Subcutaneous adipose tissue (tissue), 4 donors: ENCODE results near the gene SLC4A4. TPM values are rescaled to one million over a fixed set of nuclear protein-coding genes. Genes with fewer than 3 reads are reported as not detected.

Source experiments
- total RNA-seq, 4 donors: library from RNA; depleted of rRNA; stranded (reverse); fragments of >200 nt; gene quantifications; one replicate each; pipeline ENCODE4 v1.1.0, GENCODE V29; 2016
- TF ChIP-seq, protein P1 (sequence below): fragments of 450-650 bp; IDR thresholded peaks from one replicate; pipeline ENCODE4 v1.5.1; 2016; ENCODE audit warnings: low read depth, mild to moderate bottlenecking, control low read depth, antibody characterized with exemption, moderate library complexity

The SLC4A4 gene
- total RNA-seq, 4 donors from 2014 or later, result 0.68 to 18.6 (median 5.0) TPM

GRCh38 chr4:71333368-71333767 lies 5.5 kb upstream of the SLC4A4 start:
- TF ChIP-seq, protein P1, sequence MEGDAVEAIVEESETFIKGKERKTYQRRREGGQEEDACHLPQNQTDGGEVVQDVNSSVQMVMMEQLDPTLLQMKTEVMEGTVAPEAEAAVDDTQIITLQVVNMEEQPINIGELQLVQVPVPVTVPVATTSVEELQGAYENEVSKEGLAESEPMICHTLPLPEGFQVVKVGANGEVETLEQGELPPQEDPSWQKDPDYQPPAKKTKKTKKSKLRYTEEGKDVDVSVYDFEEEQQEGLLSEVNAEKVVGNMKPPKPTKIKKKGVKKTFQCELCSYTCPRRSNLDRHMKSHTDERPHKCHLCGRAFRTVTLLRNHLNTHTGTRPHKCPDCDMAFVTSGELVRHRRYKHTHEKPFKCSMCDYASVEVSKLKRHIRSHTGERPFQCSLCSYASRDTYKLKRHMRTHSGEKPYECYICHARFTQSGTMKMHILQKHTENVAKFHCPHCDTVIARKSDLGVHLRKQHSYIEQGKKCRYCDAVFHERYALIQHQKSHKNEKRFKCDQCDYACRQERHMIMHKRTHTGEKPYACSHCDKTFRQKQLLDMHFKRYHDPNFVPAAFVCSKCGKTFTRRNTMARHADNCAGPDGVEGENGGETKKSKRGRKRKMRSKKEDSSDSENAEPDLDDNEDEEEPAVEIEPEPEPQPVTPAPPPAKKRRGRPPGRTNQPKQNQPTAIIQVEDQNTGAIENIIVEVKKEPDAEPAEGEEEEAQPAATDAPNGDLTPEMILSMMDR, result no peak

GRCh38 chr4:71333960-71334359 lies 4.9 kb upstream of the SLC4A4 start:
- TF ChIP-seq, protein P1, result no peak

GRCh38 chr4:71334465-71334882 lies 4.3 kb upstream of the SLC4A4 start:
- TF ChIP-seq, protein P1, result no peak

DNA sequence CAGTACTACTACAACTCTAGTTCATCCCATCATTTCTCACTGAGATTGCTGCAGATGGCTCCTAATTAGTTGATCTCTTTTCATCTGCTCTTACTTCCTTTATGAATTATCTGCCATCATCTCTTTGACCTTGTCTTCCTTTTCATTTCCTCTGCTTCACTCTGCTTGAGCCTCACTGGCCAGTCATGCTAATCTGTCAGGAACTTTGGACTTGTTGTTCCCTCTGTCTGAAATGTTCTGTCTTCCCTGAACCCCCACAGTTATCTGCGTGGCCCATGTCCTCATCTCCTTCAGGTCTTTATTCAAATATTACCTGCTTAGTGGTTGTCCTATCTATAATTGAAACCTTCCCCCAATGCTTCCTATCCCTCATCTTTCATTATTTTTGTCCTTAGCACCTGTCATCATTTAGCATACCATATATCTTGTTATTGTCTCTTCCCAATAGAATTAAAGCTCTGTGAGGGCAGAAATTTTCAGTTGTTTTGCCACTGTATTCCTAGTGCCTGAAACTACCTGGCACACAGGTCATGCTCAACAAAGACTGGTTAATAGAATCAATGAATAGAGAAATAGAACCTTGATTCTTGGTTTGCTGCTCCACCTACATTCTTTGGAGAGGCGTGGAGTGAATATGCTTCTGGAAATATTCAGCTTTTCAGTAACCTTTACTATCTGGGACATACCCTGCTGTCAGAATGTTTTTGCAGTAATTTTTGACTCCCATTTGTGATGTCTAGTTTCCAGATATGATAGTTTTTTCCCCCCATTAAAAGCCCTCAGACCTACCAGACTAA lies 5.0 kb downstream of the SLC4A4 start:
- TF ChIP-seq, protein P1, result no peak

GRCh38 chr4:71346710-71347109 lies 7.9 kb downstream of the SLC4A4 start:
- TF ChIP-seq, protein P1, result no peak

DNA sequence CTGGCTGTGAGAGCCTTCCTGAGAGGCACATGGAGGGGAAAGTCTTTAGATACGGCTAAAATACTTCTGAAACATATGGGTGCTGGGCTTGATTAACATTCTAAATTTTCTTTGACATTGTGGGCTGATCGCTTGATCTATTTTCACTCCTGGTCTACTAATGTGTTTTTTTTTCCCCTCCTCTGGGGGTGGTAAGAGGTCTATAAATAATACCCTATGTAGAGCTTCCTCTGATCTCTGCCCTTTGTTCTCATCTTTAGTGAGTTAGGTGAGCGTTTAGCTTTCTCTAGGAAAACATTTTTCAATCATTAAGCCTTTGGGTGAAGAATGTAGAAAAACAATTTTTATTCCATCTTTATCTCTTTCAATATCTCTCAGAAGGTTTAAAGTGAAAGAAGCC lies 9.8 kb downstream of the SLC4A4 start:
- TF ChIP-seq, protein P1, result no peak

DNA sequence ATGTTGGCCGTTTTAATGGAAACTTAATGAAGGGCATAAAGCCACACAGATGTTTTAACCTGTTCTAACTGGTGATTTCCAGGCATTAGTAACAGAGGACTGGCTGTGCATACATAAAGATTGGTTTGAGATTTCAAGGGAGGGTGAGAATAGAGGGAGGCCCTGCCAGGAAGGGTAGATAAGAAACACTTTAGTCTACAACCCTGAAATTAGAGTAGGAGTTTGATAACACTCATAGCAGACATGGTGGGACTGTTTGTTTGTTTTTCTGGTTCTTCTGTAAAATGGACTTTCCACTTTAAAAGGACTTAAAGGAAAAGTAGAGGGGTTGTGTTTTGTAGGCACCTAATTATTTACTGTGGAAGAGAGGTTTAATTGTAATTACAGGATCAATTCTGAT lies 16.2 kb downstream of the SLC4A4 start:
- TF ChIP-seq, protein P1, result no peak
